Nephron (organoid): Measurements from ENCODE around the gene TTC13.

Source experiments
- H3K27ac Mint-ChIP-seq, 3 experiments: 2 replicates each; pipeline ENCODE4 v1.8.0; 2020; ENCODE audit warnings: mixed read lengths in 3 of 3, mild to moderate bottlenecking in 2 of 3, moderate library complexity in 1 of 3
- H3K27me3 Mint-ChIP-seq: 2 replicates; pipeline ENCODE4 v1.8.0; 2021; ENCODE audit warnings: low read depth, mild to moderate bottlenecking, moderate library complexity, mixed read lengths
- H3K36me3 Mint-ChIP-seq: 2 replicates; pipeline ENCODE4 v1.8.0; 2020; ENCODE audit warnings: low read depth, mixed read lengths
- H3K4me1 Mint-ChIP-seq: 2 replicates; pipeline ENCODE4 v1.8.0; 2020; ENCODE audit warnings: mixed read lengths
- H3K4me3 Mint-ChIP-seq, 3 experiments: 2 replicates each; pipeline ENCODE4 v1.8.0; 2020; ENCODE audit warnings: mild to moderate bottlenecking in 3 of 3, mixed read lengths in 3 of 3, moderate library complexity in 2 of 3
- H3K9me3 Mint-ChIP-seq: 2 replicates; pipeline ENCODE4 v1.8.0; 2020; ENCODE audit warnings: mixed read lengths
- TF ChIP-seq, protein P1 (sequence below), 3 experiments: fragments of 200-600 bp; sonication (generic); IDR thresholded peaks; one replicate each; pipeline ENCODE4 v1.5.0; 2021; ENCODE audit warnings: antibody characterized with exemption in 3 of 3; ENCODE audit not compliant: unreplicated experiment in 3 of 3

Gene TTC13

DNA sequence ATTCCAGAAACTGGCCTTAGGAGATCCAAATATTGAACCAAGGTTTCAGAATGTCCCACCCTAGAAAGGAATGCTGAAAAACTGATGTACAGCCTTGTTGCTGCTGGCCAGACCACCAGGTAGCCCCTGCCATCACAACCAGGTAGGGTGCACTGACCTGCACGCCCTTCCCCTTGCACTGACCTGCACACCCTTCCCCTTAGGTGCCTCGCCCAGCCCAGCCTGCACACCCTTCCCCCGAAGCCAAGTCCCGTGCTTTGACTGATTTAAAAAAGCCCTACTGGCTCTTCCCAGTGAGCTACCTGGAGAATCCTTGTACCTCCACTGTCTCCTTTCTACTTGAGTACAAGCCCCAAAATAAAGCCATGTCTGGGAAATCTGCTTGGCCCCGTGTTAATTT, 84.0 kb downstream of the TTC13 start:
- TF ChIP-seq, protein P1, sequence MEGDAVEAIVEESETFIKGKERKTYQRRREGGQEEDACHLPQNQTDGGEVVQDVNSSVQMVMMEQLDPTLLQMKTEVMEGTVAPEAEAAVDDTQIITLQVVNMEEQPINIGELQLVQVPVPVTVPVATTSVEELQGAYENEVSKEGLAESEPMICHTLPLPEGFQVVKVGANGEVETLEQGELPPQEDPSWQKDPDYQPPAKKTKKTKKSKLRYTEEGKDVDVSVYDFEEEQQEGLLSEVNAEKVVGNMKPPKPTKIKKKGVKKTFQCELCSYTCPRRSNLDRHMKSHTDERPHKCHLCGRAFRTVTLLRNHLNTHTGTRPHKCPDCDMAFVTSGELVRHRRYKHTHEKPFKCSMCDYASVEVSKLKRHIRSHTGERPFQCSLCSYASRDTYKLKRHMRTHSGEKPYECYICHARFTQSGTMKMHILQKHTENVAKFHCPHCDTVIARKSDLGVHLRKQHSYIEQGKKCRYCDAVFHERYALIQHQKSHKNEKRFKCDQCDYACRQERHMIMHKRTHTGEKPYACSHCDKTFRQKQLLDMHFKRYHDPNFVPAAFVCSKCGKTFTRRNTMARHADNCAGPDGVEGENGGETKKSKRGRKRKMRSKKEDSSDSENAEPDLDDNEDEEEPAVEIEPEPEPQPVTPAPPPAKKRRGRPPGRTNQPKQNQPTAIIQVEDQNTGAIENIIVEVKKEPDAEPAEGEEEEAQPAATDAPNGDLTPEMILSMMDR (IDR thresholded peaks at IDR 0.05; ENCODE audit: unreplicated experiment in 3 of 3), result no peak
- Mint-ChIP-seq H3K4me1 (peaks cover 52% of the 10 kb centered on the region), H3K36me3 (no peaks in the 10 kb centered on the region), H3K27me3 (peaks cover 4% of the 10 kb centered on the region), H3K4me3 (no peak overlapping the region), H3K27ac (peak overlapping the region in 1 of 3 experiments; percentile 55), H3K9me3 (no peaks in the 10 kb centered on the region)

DNA sequence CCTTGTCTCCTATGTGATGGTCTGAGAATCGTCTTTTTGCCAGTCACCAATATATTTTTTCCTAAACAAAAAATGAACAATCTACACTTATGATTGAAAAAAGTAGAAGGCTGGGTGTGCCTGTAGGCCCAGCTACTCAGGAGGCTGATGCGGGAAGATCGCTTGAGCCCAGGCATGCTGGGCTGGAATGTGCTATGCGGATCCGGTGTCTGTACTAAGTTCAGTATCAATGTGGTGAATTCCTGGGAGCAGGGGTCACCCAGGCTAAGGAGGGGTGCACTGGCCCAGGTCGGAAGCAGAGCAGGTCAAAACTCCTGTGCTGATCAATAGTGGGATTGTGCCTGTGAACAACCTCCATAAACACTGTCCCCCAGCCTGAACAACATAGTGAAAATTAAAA, 84.6 kb downstream of the TTC13 start:
- TF ChIP-seq, protein P1 (IDR thresholded peaks at IDR 0.05; ENCODE audit: unreplicated experiment in 3 of 3), result no peak
- Mint-ChIP-seq H3K4me3 (no peak overlapping the region), H3K9me3 (no peaks in the 10 kb centered on the region), H3K27me3 (peaks cover 4% of the 10 kb centered on the region), H3K36me3 (no peaks in the 10 kb centered on the region), H3K27ac (peak overlapping the region in 1 of 3 experiments; percentile 29), H3K4me1 (peaks cover 52% of the 10 kb centered on the region)

DNA sequence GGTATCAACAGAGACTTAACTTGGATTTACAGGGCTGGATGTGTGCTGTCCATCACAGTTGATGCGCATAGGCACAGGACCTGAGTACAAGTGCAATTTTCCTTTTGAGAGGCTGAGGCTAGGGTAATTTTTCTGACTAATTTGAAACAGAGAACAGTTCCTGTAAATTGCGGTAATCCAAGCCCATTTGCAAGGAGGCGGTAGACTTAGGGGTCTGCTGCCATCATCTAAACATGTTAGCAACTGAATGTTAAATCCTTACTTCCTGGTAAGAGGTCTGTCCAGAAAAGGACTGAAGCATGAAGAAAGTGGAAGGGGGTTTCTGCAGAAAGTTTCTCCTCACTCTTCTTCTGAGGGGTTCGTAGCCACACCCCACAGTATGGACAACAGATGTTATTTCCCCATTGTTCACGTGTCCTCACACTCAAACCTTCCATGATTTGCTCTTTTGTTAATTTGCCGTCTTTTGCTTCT, 86.6 kb downstream of the TTC13 start:
- Mint-ChIP-seq H3K4me3 (no peak overlapping the region), H3K27ac (peak overlapping the region in 2 of 3 experiments; percentile 25 to 28), H3K27me3 (peaks cover 9% of the 10 kb centered on the region), H3K4me1 (peaks cover 46% of the 10 kb centered on the region), H3K36me3 (no peaks in the 10 kb centered on the region), H3K9me3 (no peaks in the 10 kb centered on the region)
- TF ChIP-seq, protein P1 (IDR thresholded peaks at IDR 0.05; ENCODE audit: unreplicated experiment in 3 of 3), result no peak

DNA sequence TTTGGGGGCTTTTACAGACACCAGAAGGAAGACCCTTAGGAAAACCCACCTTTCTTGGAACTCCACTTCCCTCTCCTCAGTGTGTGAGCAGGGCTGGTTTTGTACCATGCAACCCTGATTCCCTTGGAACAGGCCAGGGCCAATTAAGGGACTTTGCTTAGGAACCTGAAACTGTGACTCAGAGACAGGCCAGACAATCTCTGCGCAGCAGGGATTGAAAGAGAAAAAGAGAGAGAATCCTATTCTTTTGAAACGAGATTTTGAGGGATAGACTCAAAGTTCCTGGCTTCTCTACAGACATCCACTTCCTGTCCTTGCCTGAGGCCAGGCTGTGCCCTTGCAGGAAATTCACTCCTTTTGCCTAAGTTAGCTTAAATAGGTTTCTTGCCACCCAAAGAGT, 87.2 kb downstream of the TTC13 start:
- H3K27me3 Mint-ChIP-seq, result peaks cover 10% of the 10 kb centered on the region
- H3K4me1 Mint-ChIP-seq, result peaks cover 40% of the 10 kb centered on the region
- TF ChIP-seq, protein P1 (IDR thresholded peaks at IDR 0.05; ENCODE audit: unreplicated experiment in 3 of 3), result no peak
- H3K27ac Mint-ChIP-seq, result peak overlapping the region in 2 of 3 experiments; percentile 25 to 28
- no peaks in the 10 kb centered on the region for H3K36me3 Mint-ChIP-seq
- no peak overlapping the region for H3K4me3 Mint-ChIP-seq
- H3K9me3 Mint-ChIP-seq, result no peaks in the 10 kb centered on the region

DNA sequence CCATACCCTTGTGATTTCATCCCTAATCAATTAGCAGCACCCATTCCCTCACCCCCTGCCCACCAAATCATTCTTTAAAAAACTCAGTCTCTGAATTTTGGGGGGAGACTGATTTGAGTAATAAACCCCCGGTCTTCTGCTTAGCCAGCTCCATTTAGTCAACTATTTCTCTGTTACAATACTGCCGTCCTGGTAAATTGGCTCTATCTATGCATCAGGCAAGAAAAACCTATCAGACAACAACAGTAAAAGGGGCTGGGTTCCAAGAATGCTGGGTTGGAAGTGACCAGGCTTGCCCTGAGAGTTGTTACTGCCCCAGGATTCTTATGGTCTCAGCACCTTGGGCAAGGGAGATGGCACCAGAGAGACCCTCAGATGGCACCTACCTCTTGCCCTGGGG, 94.0 kb downstream of the TTC13 start:
- TF ChIP-seq, protein P1 (IDR thresholded peaks at IDR 0.05; ENCODE audit: unreplicated experiment in 3 of 3), result no peak
- peaks cover 19% of the 10 kb centered on the region for H3K27me3 Mint-ChIP-seq
- H3K4me1 Mint-ChIP-seq, result peaks cover 57% of the 10 kb centered on the region
- peaks cover 4% of the 10 kb centered on the region for H3K36me3 Mint-ChIP-seq
- H3K4me3 Mint-ChIP-seq, result no peak overlapping the region
- H3K9me3 Mint-ChIP-seq, result peaks cover 10% of the 10 kb centered on the region
- H3K27ac Mint-ChIP-seq, result peak overlapping the region; percentile 30 to 96 (median 93)

DNA sequence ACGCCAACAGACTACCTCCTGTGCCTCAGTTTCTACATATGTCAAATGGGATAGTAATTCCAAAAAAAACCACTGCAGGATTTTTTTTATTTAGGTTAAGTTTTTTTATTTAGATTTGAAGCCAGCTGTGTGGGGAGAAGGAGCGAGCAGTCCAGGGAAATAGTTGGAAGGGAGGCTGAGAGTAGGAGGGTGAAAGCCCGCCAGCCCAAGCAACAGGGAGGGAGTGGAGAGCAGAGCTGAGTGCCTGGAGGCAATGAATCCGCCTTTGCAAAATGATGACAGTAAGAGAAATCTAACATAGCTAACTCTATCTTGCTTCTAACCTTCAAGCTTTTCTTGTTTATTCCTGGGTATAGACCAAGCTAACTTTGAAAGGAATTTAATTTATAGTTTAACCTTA, 94.7 kb downstream of the TTC13 start:
- Mint-ChIP-seq H3K36me3 (peaks cover 4% of the 10 kb centered on the region), H3K27me3 (peaks cover 23% of the 10 kb centered on the region), H3K4me1 (peaks cover 62% of the 10 kb centered on the region), H3K9me3 (peaks cover 10% of the 10 kb centered on the region), H3K4me3 (no peak overlapping the region), H3K27ac (peak overlapping the region; percentile 30 to 96 (median 93))
- TF ChIP-seq, protein P1 (IDR thresholded peaks at IDR 0.05; ENCODE audit: unreplicated experiment in 3 of 3), result no peak
